Neuronal stem cell (in vitro differentiated cells): ENCODE measurements around the gene LUZP1.

Experiments used
- DNase-seq: peaks from one replicate; pipeline ENCODE4 v3.0.0-alpha.2; 2013; ENCODE audit warnings: low spot score
- H2AFZ ChIP-seq: one replicate; pipeline ENCODE4 v1.6.1; 2013; ENCODE audit warnings: mild to moderate bottlenecking, low read length, inconsistent platforms
- H2AK5ac ChIP-seq: 2 replicates; pipeline ENCODE4 v1.6.1; 2013; ENCODE audit warnings: low read depth, mild to moderate bottlenecking, inconsistent platforms, low read length, moderate library complexity, mixed read lengths
- H2BK120ac ChIP-seq: 2 replicates; pipeline ENCODE4 v1.6.1; 2013; ENCODE audit warnings: low read depth, mild to moderate bottlenecking, inconsistent platforms, low read length, moderate library complexity, mixed read lengths
- H2BK12ac ChIP-seq: one replicate; pipeline ENCODE4 v1.6.1; 2013; ENCODE audit warnings: low read length, inconsistent platforms
- H2BK15ac ChIP-seq: 2 replicates; pipeline ENCODE4 v1.6.1; 2013; ENCODE audit warnings: mild to moderate bottlenecking, low read length, inconsistent platforms, mixed read lengths
- H2BK5ac ChIP-seq: one replicate; pipeline ENCODE4 v1.6.1; 2013; ENCODE audit warnings: inconsistent platforms, mild to moderate bottlenecking, low read length, moderate library complexity
- H3K14ac ChIP-seq: one replicate; pipeline ENCODE4 v1.6.1; 2013; ENCODE audit warnings: low read length, inconsistent platforms
- H3K18ac ChIP-seq: 2 replicates; pipeline ENCODE4 v1.6.1; 2013; ENCODE audit warnings: low read length, inconsistent platforms
- H3K23ac ChIP-seq: 2 replicates; pipeline ENCODE4 v1.6.1; 2013; ENCODE audit warnings: low read depth, mild to moderate bottlenecking, mixed read lengths, low read length, inconsistent platforms; ENCODE audit not compliant: poor library complexity
- H3K27ac ChIP-seq: replicated peaks from 3 replicates; pipeline ENCODE4 v1.5.1; 2013; ENCODE audit warnings: low read length, inconsistent platforms
- H3K27me3 ChIP-seq, 3 experiments: 2 replicates each; pipeline ENCODE4 v1.6.1; 2013; ENCODE audit warnings: low read length in 3 of 3, mild to moderate bottlenecking in 2 of 3, inconsistent platforms in 1 of 3, low read depth in 1 of 3, mixed read lengths in 1 of 3, moderate library complexity in 1 of 3; ENCODE audit not compliant: control insufficient read depth in 3 of 3, insufficient read depth in 3 of 3
- H3K36me3 ChIP-seq, 2 donors: replicated peaks in 1 of 2; 2 replicates each; pipeline ENCODE4 v1.6.1; 2013; ENCODE audit warnings: low read length in 2 of 2; ENCODE audit not compliant: control insufficient read depth in 2 of 2, insufficient read depth in 2 of 2
- H3K4ac ChIP-seq: 2 replicates; pipeline ENCODE4 v1.6.1; 2013; ENCODE audit warnings: inconsistent platforms, mild to moderate bottlenecking, low read length, moderate library complexity
- H3K4me1 ChIP-seq, 2 donors: 1 replicate in 1 of 2; 2 replicates in 1 of 2; pipeline ENCODE4 v1.6.1; 2013; ENCODE audit warnings: low read length in 2 of 2, low read depth in 1 of 2; ENCODE audit not compliant: control insufficient read depth in 2 of 2, insufficient read depth in 1 of 2
- H3K4me2 ChIP-seq: one replicate; pipeline ENCODE4 v1.6.1; 2013; ENCODE audit warnings: mild to moderate bottlenecking, low read length, inconsistent platforms; ENCODE audit not compliant: insufficient read depth, poor library complexity, severe bottlenecking
- H3K4me3 ChIP-seq, 2 donors: 2 replicates each; pipeline ENCODE4 v1.5.1; 2013; ENCODE audit warnings: low read length in 2 of 2, mild to moderate bottlenecking in 2 of 2, inconsistent platforms in 1 of 2, moderate library complexity in 1 of 2
- H3K79me1 ChIP-seq: one replicate; pipeline ENCODE4 v1.6.1; 2013; ENCODE audit warnings: low read depth, mild to moderate bottlenecking, inconsistent platforms, low read length, moderate library complexity
- H3K9ac ChIP-seq: one replicate; pipeline ENCODE4 v1.6.1; 2013; ENCODE audit warnings: mild to moderate bottlenecking, low read depth, low read length, inconsistent platforms; ENCODE audit not compliant: poor library complexity
- H3K9me3 ChIP-seq, 2 donors: replicated peaks in 1 of 2; 2 replicates each; pipeline versions ENCODE3 to v1.6.1; 2013; ENCODE audit warnings: low read length in 2 of 2, mild to moderate bottlenecking in 2 of 2, inconsistent platforms in 1 of 2, low read depth in 1 of 2, mixed read lengths in 1 of 2, moderate library complexity in 1 of 2; ENCODE audit not compliant: control insufficient read depth in 2 of 2, insufficient read depth in 1 of 2
- H4K8ac ChIP-seq: one replicate; pipeline ENCODE4 v1.6.1; 2013; ENCODE audit warnings: low read depth, mild to moderate bottlenecking, inconsistent platforms, low read length, moderate library complexity
- H4K91ac ChIP-seq: one replicate; pipeline ENCODE4 v1.6.1; 2013; ENCODE audit warnings: low read length, low read depth, mild to moderate bottlenecking, inconsistent platforms; ENCODE audit not compliant: poor library complexity
- WGBS, 2 donors: extraction: QIAGEN DNeasy Blood & Tissue Kit; methylation state at CpG; one replicate each; pipeline ENCODE4 v1.1.7; 2013; ENCODE audit warnings: missing lambda C conversion rate in 2 of 2, mixed read lengths in 1 of 2; ENCODE audit not compliant: insufficient read length in 2 of 2, insufficient replicate concordance in 1 of 2; ENCODE audit errors: extremely low coverage in 2 of 2; 5-methylcytosine and 5-hydroxymethylcytosine counted together

The LUZP1 gene

DNA sequence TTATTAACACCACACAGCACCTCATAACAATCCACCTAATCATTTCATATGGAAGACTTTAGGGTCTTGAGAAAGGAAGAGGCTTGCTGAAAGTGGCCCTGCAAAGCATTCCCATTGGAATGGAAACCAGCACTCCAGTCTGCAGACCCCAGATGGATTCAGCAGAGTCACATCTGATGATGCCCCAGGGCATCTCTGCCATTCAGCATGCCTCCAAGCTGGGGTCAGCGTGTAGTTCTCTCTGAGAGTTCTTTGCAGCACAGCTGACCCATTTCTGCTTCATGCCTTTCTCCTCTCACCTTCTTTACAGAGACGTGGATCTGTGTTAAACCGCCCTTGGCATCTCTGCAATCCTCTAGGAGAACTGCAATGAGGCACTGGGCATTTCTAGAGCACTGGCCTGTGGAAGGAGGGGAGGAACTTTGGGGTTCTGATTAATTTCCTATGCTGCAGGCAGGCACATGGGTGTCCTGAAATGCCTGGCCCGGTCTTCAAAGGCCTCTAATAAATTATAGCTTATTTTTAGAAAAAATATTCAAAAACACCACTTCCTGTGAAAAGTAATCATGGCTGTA lies 2.6 kb upstream of the LUZP1 start:
- Histone ChIP-seq H2BK12ac (no peak overlapping the region), H3K27me3 (peaks cover 0 to 2% (median under 1%) of the 10 kb centered on the region in 3 experiments), H2BK5ac (no peak overlapping the region), H4K91ac (no peak overlapping the region), H3K4me1 (peaks cover 0 to 10% of the 10 kb centered on the region in 2 donors), H3K4ac (no peak overlapping the region), H4K8ac (no peak overlapping the region), H3K9me3 (no peaks in the 10 kb centered on the region), H3K23ac (no peak overlapping the region), H3K79me1 (no peaks in the 10 kb centered on the region), H2AK5ac (no peak overlapping the region), H3K14ac (no peak overlapping the region), H3K18ac (no peak overlapping the region), H2AFZ (no peak overlapping the region), H2BK120ac (no peak overlapping the region), H3K27ac (no peak overlapping the region), H3K9ac (no peak overlapping the region), H2BK15ac (no peak overlapping the region), H3K4me2 (no peak overlapping the region), H3K4me3 (no peak overlapping the region), H3K36me3 (no peaks in the 10 kb centered on the region)
- DNase-seq, result no peak
- no CpG with 5 or more reads among the region's 4 CpGs for WGBS, 2 donors

DNA sequence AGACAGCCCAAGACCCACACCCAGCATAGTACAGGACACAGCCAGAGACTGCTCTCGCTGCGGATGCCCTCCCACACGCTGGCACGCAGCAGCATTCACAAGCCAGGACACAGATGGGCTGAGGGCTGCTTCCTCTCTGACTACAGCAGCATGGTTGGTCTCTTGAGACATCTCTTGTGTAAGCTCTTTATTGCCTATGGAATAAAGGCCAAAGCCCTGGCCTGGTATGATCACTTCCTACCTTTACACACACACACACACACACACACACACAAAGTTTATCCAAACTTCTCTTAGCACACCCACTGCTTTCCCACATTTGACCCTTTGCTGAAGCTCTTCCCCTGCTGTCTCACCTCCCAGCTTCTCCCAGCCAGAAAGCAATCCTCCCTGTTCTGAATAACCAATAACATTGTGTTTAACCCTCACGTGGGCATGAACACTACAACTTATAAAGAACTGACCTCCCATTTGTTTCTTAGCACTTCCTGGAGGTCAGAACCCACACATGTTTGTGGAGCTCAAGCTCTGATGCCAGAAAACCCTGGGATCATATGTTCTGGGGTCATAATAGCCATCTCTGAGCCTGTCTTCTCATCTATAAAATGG lies 1.2 kb upstream of the LUZP1 start:
- no peaks in the 10 kb centered on the region for H3K9me3 ChIP-seq
- peaks cover 0 to 12% of the 10 kb centered on the region in 2 donors for H3K4me1 ChIP-seq
- no peak overlapping the region for H3K18ac ChIP-seq
- no peak overlapping the region for H2BK5ac ChIP-seq
- H3K36me3 ChIP-seq, result peaks cover 0 to 1% of the 10 kb centered on the region in 2 donors
- H2BK120ac ChIP-seq, result no peak overlapping the region
- H2AK5ac ChIP-seq, result no peak overlapping the region
- no CpG with 5 or more reads among the region's 5 CpGs for WGBS, 2 donors
- H4K8ac ChIP-seq, result no peak overlapping the region
- no peak overlapping the region for H3K27ac ChIP-seq
- no peak overlapping the region for H2BK15ac ChIP-seq
- H3K14ac ChIP-seq, result no peak overlapping the region
- peaks cover 0 to 2% (median 0%) of the 10 kb centered on the region in 3 experiments for H3K27me3 ChIP-seq
- H3K4me2 ChIP-seq, result no peak overlapping the region
- H2AFZ ChIP-seq, result peak overlapping the region; percentile 74
- no peak overlapping the region for H3K23ac ChIP-seq
- no peak overlapping the region for H3K9ac ChIP-seq
- no peaks in the 10 kb centered on the region for H3K79me1 ChIP-seq
- no peak overlapping the region for H4K91ac ChIP-seq
- no peak for DNase-seq
- no peak overlapping the region for H3K4ac ChIP-seq
- H2BK12ac ChIP-seq, result peak overlapping the region; percentile 1
- peak overlapping the region in 1 of 2 donors; percentile 58 for H3K4me3 ChIP-seq

DNA sequence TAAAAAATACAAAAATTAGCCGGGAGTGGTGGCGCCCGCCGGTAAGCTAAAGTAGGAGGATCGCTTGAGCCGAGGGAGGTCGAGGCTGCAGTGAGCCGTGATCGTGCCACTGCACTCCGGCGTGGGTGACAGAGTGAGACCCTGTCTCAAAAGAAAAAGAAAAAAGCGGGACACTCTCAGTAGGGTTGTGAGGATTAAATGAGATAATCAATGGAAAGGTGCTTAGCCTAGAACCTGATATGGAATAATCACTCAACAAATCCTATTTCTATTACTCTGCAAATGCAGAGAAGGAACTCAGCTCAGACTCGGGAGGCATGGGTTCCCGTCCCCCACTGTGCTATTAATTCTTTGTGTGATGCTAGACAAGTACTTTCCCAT lies 529 bp upstream of the LUZP1 start:
- H2BK5ac ChIP-seq, result no peak overlapping the region
- H4K8ac ChIP-seq, result no peak overlapping the region
- H2AK5ac ChIP-seq, result no peak overlapping the region
- H3K79me1 ChIP-seq, result no peaks in the 10 kb centered on the region
- no peak overlapping the region for H3K9ac ChIP-seq
- no peak overlapping the region for H2BK120ac ChIP-seq
- no peak overlapping the region for H3K18ac ChIP-seq
- no peak overlapping the region for H2BK15ac ChIP-seq
- H3K27me3 ChIP-seq, result peaks cover 0 to 2% (median 0%) of the 10 kb centered on the region in 3 experiments
- peak overlapping the region; percentile 40 for H3K4me2 ChIP-seq
- H3K4me1 ChIP-seq, result peaks cover 0 to 12% of the 10 kb centered on the region in 2 donors
- no peak overlapping the region for H3K4me3 ChIP-seq
- H3K9me3 ChIP-seq, result no peaks in the 10 kb centered on the region
- H3K36me3 ChIP-seq, result peaks cover 0 to 4% of the 10 kb centered on the region in 2 donors
- no peak for DNase-seq
- no peak overlapping the region for H2BK12ac ChIP-seq
- no CpG with 5 or more reads among the region's 14 CpGs for WGBS, 2 donors
- H2AFZ ChIP-seq, result peak overlapping the region; percentile 89
- H3K27ac ChIP-seq, result no peak overlapping the region
- no peak overlapping the region for H4K91ac ChIP-seq
- no peak overlapping the region for H3K4ac ChIP-seq
- no peak overlapping the region for H3K23ac ChIP-seq
- H3K14ac ChIP-seq, result no peak overlapping the region

DNA sequence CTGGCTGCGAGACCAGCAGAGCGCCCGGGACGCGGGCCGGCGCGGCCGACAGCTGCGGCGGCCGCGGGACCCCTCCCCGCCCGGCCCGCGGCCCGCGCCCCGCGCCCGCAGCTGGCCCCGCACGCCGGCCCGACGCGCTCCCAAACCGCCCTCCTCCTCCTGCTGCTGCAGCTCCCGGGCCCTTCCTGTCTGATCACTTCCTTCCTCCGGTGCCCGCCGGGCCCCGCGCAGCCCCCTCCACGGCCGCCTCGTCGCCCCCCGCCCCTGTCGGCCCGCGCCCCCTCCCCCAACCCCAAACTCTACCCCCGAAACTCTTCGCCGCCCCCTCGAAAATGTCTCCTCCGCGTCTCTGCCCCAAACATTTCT lies 594 bp downstream of the LUZP1 start:
- Histone ChIP-seq H3K27me3 (peaks cover 0 to 2% (median 0%) of the 10 kb centered on the region in 3 experiments), H2AFZ (peak overlapping the region; percentile 89), H2BK120ac (peak overlapping the region; percentile 14), H3K4me2 (peak overlapping the region; percentile 78), H3K36me3 (peaks cover 0 to 4% of the 10 kb centered on the region in 2 donors), H3K18ac (peak overlapping the region; percentile 97), H4K91ac (no peak overlapping the region), H3K9me3 (no peaks in the 10 kb centered on the region), H3K27ac (peak overlapping the region; percentile 88), H3K79me1 (no peaks in the 10 kb centered on the region), H2AK5ac (no peak overlapping the region), H3K14ac (no peak overlapping the region), H2BK5ac (peak overlapping the region; percentile 54), H2BK12ac (no peak overlapping the region), H2BK15ac (no peak overlapping the region), H3K9ac (no peak overlapping the region), H3K4ac (no peak overlapping the region), H4K8ac (no peak overlapping the region), H3K4me3 (peak overlapping the region; percentile 59 to 95), H3K4me1 (peaks cover 0 to 12% of the 10 kb centered on the region in 2 donors), H3K23ac (no peak overlapping the region)
- WGBS, 2 donors, result no CpG with 5 or more reads among the region's 49 CpGs
- no peak for DNase-seq
